Measurements from ENCODE around the gene SMIM1.

SMIM1 gene

GRCh38 chr1:3772715-3773571, at the start of gene SMIM1:
SMIM1 (plus strand) TSS chr1:3772749; CDS start chr1:3775374, 2,625 bp downstream.
- no peak for DNase-seq (ENCODE audit: low spot score)

GRCh38 chr1:3722846-3723245, 49.7 kb upstream of the SMIM1 start:
- DNase-seq (ENCODE audit: low spot score): no peak

GRCh38 chr1:3724416-3725030, 48.0 kb upstream of the SMIM1 start:
- peak; percentile 79 for DNase-seq (ENCODE audit: low spot score)

- DNase-seq (ENCODE audit: low spot score): no peak
These were observed 47.2 kb upstream of the SMIM1 start for GRCh38 chr1:3725366-3725765.

GRCh38 chr1:3727042-3727824, 45.3 kb upstream of the SMIM1 start:
- DNase-seq (ENCODE audit: low spot score): no peak

- DNase-seq (ENCODE audit: low spot score): no peak
These were observed 44.4 kb upstream of the SMIM1 start for GRCh38 chr1:3727825-3728776.

GRCh38 chr1:3729594-3730542, 42.7 kb upstream of the SMIM1 start:
- DNase-seq (ENCODE audit: low spot score): no peak

- no peak for DNase-seq (ENCODE audit: low spot score)
These were observed 41.9 kb upstream of the SMIM1 start for GRCh38 chr1:3730543-3731247.

GRCh38 chr1:3731583-3732433, 40.7 kb upstream of the SMIM1 start:
- no peak for DNase-seq (ENCODE audit: low spot score)

- DNase-seq (ENCODE audit: low spot score): no peak
These were observed 40.0 kb upstream of the SMIM1 start for GRCh38 chr1:3732434-3733093.

GRCh38 chr1:3733094-3733882, 39.3 kb upstream of the SMIM1 start:
- no peak for DNase-seq (ENCODE audit: low spot score)

GRCh38 chr1:3733883-3734589, 38.5 kb upstream of the SMIM1 start:
- DNase-seq (ENCODE audit: low spot score): no peak

GRCh38 chr1:3734602-3735001, 37.9 kb upstream of the SMIM1 start:
- DNase-seq (ENCODE audit: low spot score): no peak

GRCh38 chr1:3735027-3735681, 37.4 kb upstream of the SMIM1 start:
- no peak for DNase-seq (ENCODE audit: low spot score)

GRCh38 chr1:3735688-3736087, 36.9 kb upstream of the SMIM1 start:
- no peak for DNase-seq (ENCODE audit: low spot score)

GRCh38 chr1:3736131-3736561, 36.4 kb upstream of the SMIM1 start:
- no peak for DNase-seq (ENCODE audit: low spot score)
